Islet precursor cell (in vitro differentiated cells): ENCODE results near the gene TRAPPC3L.

Experiments
- DNase-seq: peaks from one replicate; pipeline ENCODE4 v3.0.0-alpha.2; 2018

Gene TRAPPC3L

DNA sequence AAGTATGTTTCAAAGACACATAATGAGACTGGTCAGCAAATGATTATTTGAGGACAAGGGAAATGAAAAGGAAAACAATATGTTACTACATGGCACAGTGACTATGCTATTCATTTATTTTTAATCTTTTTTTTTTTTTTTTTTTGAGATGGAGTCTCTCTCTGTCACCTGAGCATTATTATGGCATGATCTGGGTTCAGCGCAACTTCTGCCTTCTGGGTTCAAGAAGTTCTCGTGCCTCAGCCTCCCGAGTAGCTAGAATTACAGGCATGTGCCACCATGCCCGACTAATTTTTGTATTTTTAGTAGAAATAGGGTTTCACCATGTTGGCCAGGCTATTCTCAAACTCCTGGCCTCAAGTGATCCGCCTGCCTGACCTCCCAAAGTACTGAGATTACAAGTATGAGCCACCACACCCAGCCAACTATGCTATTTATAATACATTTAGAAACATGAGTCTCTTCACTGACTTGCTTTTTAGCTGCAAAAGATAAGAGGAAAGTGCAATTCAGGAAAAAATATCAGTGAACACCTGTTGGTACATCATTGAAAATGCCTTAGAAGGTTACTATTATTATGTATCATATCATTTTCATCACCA is 11.4 kb upstream of the TRAPPC3L start:
- DNase-seq: no peak

DNA sequence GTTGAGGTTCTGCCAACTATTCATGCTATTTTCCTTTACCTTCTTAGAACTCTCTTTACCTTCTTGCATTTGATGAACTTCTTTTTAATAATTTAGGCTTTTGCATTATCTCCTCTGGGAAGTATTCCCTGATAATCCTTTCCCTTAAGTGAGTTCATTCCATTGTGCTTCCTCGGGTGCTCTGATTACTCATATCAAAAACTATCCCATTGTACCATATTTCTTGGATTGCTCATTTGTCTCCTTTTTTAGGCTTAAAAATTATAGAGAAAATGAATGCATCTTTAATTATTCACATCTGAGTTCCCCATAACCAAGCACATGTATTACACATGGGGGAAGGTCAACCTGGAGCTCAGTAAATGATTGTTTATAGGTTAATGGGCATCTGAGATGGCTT is 10.6 kb upstream of the TRAPPC3L start:
- DNase-seq: no peak

DNA sequence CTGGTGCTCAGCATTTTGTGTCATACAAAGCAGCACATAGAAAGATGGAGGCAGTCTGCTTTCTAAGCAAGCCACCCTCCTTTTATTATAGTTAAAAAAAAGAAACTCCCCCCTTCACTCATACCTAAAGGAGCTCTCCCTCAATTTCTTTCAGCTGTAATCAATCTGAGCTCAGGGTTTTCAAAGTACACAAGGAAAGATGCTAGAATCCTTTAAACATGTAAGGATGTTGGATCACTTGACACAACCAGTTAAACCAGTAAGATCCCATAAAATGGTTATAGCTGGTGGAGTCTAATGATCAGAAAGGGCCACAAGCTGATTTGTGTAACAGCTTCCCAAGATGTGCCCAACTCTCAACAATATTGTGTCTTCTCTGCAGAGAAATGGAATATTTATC is 8.0 kb upstream of the TRAPPC3L start, which contains the start of gene CALHM4:
CALHM4 (plus strand) TSS at position 301 of the 400 bp plus-strand sequence; CDS start at position 344, 43 bp downstream.
- no peak for DNase-seq

DNA sequence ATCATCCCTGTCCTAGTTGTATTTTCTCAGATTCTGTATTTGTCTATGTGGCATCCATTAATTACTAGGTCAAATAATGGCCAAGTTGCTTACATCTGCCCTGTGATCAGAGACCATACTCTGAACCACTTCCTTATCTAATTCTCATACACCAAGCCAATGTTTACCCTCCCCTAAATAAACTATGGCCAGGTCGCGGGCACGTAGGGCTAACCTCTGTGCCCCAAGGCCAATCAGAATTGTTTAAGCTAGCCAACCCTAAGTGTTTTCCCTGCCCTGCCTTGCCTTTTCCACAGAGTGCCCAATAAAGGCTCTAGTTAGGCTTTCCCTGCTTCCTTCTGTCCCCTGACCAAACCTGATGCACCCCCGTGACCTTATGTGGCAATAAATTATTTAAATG is 5.3 kb upstream of the TRAPPC3L start:
- DNase-seq: no peak

DNA sequence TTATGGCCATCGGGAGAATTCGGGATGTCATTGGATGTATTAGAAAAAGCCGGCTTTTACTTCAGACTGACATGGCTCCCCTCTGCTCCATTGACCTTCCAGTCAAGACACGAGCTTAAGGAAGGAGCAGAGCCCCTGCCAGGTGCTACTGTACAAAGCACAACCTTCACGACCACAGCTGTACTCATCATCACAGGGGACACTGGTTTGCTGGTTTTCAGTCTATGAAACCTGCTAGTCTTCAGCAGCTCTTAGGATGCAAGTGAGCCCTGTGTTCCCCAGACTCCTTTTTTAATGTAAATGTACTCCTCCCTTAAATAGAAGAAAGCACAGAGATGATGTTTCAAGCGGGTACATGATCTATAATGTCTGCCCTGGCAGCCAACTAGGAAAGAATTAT is 1.9 kb upstream of the TRAPPC3L start:
- DNase-seq: no peak

DNA sequence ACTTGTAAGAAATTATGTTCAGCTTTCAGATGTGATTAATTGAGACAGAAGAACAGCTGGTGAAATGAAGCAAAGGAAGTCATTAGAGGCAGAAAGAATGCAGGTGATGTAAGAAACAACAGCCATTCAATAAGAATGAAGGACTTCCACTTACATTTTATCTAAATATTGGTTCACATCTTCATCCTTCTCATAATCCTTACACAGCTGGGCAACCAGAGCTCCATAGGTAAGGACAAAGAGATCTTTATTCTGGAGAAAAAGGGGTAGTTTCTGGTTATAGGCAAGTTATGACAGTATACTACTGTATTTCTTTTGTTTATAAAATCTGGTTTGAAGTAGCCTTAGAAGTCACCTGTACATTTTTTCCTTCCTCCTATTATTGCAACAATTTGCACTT is 2.3 kb downstream of the TRAPPC3L start:
- no peak for DNase-seq

DNA sequence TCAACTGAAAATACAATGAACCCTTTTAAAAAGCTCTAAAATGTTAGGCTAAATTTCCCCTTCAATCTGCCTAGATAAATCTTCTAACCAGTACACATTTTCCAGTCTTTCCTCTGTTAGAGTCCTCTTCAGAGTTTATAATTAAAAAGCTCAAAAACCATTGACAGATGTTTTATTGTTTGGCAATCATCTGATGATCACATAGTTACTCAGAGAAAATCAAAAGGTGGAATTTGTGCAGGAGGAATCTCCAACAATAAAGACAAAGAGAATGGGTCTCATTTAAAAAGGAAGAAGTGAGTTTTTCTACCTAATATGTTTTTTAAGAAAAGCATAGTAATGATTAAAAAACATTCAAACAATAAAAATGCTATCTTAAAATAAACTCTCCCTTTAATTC is 3.1 kb downstream of the TRAPPC3L start:
- DNase-seq: no peak

DNA sequence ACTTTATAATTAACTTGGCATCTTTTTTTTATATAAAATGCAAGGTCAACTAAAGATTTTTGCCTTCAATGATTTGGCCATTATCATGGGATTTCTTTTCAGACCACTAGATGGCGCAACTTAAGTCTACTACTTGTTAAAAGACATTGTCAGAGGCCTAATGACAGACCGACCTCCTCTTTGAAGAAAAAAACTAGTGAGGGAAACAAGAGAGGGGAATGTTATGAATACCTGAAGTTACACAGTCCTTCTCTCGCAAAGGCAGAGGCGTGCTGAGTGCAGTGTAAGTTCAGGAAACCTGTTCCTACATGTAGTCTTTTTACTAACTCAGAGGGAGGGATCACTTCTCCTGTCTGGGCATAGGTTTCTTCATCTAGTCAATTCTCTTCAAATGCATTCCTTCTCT is 9.3 kb downstream of the TRAPPC3L start:
- peak; percentile 56 for DNase-seq

DNA sequence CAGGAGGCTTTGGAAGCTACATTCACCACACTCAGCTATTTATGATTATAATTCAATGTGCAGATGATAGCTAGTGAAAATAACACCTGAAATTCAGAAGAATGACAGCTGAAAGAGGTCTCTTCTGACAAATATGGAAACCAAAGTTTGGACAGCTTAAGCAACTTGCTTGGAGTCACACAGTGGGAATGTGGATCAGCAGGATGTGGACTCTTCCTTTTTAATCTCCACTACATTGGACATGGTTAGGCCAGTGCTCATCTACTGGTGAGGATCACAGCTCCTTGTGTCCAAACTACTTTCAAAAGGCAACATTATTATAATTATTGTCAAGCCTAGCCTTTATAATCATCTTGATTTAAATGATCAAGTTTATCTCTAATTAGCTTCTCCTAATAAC is 10.4 kb downstream of the TRAPPC3L start:
- DNase-seq: no peak

DNA sequence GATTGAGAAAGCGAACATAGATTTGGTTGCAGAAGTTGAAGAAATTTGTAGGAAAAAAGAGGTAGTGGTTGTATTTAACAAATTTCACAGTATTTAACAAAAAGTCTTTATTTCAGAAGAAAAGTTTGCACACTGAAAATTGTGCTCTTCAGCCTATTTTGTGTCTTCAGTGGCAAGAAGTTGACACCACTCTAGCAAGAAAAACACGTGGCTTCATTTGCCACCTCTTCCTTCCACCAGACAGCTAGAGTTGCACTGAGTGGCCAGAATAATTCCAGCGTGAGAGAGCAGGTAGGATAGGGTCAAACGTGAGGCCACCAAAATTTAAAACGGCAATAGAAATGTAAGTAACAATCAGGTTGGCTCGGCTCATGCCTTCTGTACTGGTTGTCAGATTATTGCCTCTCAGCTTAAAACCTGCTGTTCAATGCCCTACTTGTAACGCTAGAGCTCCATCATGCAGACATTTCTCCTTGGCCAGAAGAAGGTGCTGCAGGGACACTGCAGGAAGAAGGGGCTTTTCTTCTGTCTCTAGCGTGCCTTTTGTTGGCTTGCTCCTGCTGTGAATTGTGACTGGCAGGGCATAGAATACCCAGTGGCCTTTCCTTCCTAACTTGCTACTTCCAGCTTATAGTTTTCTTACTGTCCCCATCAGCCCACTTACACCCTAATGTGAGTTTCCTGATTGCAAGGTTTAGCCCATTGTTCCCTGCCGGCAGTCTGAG is 12.1 kb downstream of the TRAPPC3L start:
- DNase-seq: no peak

DNA sequence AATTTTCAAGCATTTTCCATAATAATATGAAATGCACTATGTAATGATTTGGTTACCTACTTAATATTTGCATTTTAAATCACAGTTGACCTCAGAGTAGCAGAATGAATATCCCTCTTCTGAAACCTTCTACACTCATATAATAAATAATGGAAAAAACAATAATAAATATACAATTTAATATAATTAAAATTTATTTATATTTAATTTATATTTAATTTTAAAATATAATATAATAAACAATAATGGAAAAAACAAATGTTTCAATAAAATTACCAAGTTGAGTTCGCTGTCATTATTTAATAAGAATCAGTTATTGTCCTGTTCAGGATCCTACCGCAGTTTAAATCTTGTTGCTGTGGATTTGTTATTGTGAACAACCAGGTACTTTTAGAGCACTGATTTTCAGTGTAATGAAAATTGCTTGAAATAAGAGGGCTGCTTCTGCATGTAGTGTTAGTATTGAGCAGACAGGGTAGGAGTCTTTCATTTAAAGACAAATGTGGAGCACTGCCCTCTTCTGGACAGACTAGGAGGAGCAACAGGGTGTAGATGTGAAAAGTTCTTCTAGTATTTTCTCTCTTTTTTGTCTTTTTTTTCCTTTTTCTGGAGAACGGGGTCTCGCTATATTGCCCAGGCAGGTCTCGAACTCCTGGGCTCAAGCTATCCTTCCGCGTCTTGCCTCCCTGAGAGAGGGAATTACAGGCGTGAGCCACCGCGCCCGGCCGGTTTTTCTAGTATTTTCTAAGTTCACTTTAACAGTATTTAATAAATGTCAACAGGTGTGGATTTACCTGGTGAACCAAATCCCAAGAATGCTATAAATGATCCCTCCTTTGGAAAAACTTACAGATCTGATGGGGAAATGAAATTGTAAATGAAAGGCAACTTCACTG is 13.6 kb downstream of the TRAPPC3L start:
- DNase-seq: peak; percentile 77

DNA sequence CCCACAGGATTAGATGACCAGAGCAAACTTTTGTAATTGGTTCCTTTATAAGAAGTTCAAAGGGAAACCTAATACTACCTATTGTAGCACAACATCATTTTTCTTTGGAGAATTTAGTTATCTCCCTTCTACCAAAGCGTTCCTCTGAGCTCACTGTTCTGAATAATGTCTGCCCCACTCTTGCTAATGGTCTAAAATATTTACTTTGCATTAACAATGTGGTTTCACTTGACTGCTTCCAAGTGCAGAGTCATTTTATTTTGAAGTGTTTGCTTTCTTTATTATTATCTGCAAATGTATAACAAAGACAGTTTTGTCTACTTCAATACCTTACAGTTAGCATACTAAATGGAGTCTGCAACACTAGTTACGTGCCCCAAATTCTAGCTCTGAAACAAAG is 15.0 kb downstream of the TRAPPC3L start:
- DNase-seq: no peak

DNA sequence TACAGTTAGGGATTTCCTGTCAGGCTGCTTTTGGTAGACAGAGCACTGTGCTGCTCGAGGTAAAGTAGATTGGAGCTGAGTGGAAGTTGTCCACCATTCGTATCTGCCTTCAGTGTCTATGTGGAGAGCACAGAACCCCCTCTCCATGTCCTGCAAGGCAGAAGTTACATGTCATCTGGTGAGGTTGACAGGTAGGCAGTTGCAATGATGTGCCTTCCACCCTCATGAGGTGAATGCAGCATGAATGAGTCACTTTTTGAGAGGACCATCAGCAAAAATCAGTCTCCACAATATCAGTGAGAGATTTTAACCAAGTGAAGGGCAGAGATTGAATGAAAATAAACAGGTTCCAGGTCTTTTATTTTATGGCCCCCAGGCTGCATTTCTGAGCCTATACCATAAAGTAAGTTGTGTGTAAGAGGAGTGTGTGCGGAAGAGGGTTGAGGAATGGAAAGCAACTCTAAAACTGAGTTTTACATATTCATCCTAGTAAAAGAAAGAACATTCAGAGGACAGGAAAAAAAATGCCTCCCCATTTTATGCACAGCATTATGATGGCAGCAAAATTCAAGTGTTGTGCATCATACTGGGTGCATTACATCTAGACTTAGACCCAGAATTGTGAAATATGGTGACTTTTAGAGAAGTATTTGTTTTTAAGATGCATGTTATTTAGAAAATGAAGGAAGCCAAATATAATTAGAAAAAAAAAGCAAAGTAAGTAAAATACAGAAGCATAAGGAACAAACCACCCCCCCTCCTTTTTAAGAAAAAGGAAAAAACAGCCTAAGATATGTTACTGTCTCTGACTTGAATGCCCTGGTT is 15.8 kb downstream of the TRAPPC3L start:
- no peak for DNase-seq

DNA sequence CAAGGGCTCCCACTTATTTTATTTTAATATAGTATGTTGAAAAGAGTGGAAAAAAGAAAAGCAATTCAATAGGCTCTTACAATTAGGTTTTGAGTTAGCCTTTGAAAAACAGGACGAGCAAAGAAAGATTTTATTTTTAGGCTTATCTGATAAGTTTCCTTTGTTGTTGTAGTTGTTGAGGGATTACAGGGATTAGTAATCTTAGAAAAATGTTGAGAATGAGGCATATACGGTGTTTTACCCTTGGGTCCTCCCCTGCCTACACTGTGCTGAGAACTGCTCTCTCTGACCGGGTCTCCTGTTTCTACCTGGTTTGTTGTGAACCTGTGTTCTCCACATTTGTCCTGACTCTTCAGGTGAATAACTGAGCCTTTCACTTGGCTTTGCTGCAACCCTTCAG is 16.7 kb downstream of the TRAPPC3L start:
- DNase-seq: peak; percentile 77

DNA sequence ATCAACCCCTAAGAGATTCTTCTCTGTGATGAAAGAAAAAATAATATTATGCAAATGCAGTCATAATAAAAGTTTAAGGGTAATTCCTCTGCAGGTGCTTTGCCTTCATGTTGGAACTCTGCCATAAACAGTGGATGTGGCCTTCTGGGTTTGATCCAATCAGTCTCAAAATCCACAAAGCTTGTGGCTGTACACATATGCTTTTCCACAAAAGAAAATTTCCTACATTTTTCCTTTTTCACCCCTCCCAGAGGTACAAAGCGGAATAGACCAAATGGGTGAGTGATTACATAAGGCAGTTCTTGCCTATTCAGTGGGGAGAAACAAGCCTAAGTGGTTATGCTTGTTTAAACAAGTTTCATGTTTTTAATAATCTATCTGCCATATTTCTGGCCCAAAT is 17.4 kb downstream of the TRAPPC3L start:
- DNase-seq: no peak

DNA sequence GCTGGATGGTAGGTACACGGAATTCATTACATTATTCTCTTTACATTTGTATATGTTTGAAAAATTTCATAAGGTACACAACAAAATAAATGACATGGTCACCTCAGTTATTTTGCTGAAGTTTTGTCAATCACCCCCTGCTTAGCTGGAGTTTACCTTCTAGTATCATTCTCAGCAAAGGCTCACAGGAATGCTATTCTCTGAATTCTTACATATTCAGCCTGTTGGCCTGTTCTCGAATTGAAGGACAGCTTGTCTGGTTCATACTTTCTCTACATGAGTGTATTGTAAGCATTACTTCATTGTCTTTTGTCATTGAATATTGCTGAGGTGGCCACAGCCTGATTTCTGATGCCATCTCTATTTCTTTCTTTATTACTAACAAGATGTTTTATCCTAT is 21.2 kb downstream of the TRAPPC3L start:
- no peak for DNase-seq

DNA sequence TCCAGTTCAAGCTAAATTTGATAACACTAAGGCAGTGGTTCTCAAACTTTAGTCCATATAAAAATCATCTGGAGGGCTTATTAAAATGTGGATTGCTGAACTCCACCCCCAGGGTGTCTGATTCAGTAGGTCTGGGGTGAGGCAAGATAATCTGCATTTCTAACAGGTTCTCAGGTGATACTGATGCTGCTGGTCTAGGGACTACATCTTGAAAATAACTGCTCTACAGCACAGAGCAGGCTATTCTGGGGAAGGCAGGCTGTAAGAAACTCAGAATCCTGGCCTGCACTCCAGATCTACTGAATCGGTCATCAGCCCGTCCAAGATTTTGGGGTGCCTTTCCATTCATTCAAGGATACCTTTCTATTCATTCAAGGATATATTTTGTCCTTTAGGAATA is 22.6 kb downstream of the TRAPPC3L start:
- DNase-seq: no peak

DNA sequence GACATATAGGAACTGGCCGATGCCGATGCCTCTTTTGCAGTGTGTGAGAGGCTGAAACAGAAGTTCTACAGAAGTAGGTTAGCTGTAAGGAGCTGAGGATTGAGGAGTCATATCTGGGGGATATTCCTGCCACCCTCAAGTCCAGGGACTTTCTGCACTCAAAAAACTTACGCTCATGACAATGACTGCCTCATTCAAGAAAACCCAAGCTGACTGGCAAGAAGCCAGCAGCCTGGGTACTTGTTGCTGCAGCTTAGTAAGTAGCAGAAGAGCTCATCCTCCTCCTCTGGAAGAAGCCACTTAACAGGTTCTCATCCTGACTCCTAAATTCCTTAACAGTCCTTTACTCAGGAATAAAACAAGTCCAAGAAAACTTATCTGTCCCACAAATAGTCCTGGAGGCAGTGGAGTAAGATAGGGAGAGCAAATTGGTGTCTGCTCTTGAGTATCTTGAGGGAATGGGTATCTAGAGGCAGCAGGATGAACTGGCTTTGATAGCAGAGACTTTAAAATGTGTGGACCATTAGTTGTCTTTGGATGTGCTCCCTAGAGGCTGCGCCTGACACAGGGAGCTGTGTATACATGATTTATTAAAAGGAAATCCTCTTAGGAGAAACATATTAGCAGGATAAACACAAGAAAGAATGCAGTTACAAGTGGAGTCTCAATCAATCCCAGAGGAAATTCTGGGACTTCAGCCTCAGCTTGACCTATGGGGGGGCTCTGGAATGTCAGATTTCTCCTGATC is 26.7 kb downstream of the TRAPPC3L start:
- DNase-seq: no peak

DNA sequence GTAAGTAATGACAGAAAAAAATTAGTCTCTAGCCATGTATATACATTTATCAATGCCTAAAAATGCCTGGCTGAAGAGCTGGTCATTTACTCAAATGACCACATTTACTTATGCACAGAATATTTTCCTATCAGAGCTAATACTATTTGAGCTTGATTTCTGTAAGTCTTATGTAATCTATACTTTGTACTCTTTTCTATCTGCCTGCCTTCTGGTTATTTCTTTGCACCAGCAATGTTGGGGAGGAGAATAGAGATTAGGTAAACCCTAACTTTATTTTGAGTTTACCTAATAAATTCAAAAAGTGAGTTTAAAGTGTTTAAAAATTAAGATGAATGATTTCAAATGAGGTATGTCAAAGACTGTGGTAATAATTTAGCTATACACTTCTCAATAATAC is 30.3 kb downstream of the TRAPPC3L start:
- DNase-seq: no peak

DNA sequence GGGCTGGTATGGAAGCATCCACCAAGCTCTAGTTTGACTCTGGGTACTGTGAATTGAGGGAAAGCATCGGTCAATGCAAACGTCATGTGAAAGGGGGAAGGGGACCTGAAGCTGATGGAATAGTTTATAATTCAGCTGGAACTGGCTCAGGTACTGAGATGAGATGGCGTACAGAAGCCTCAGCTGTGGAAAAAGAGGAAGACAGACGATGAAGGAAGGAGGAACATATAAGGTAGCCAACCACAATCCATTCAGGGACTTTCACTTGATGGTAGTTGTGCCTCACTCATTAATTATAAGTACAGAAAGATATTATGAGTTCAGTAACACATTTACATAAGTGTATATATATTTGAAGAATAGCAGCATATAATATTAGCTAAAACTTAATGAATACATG is 31.4 kb downstream of the TRAPPC3L start:
- no peak for DNase-seq

DNA sequence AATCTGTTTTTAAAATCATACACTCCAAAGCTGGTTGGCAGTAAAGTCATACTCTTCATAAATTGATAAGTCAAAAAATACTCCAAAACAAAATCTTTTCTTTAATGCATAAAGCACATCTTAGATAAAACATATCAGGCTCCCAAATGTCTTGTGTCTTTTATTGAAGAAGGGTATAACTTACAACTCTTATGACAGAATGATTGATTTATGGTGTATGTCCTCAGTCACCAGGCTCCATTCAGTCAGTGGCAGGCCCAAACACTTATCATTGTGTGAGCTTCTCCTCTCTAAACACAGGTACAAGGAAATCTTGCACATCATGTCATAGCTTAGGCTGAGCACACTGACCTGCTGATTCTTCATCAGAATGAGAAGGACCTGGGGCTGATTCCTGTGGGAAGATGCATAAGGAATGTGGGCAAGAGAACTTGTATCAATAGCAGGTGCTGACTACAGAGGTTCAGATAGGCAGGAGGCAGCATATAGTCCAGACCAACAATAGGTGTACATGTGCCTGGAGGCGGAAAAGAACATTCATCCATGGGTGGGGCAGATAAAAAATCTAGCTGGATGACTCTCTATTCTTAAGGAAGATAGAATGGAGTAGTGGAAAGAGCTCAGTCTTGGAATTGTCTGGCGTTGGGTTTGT is 32.1 kb downstream of the TRAPPC3L start:
- no peak for DNase-seq

DNA sequence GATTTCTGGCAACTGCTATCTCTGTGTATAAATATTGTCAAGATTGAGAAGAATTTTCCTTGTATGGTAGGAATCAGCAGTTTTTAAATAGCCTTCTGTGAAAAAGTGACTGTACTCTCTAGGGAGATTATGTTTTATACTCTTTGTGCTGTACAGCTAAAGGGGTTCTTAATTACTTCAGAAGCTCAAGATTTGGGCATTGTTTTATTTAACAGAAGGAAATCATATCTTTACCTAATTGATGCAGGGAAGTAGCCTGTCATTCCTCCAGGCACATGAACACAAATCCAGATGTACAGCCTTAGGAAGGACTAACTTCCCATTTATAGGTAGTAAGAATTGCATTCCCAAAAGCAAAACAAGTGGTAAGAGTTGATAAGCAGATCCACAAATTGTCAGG is 32.8 kb downstream of the TRAPPC3L start:
- no peak for DNase-seq
